Mesothelial cell of epicardium (in vitro differentiated cells): Measurements from ENCODE around the gene RBM10. TPM values are rescaled to one million over a fixed set of nuclear protein-coding genes. Genes with fewer than 3 reads are reported as not detected.

Experiments used
- DNase-seq, 2 experiments: peaks; one replicate each; pipeline ENCODE4 v3.0.0; 2021; ENCODE audit warnings: low spot score in 2 of 2; ENCODE audit not compliant: unreplicated experiment in 2 of 2
- H3K27ac Mint-ChIP-seq: 2 replicates; pipeline ENCODE4 v1.8.0; 2021; ENCODE audit warnings: mixed read lengths
- H3K27me3 Mint-ChIP-seq: 2 replicates; pipeline ENCODE4 v1.8.0; 2021; ENCODE audit warnings: low read depth, mixed read lengths
- H3K36me3 Mint-ChIP-seq: 2 replicates; pipeline ENCODE4 v1.8.0; 2021; ENCODE audit warnings: mixed read lengths
- H3K4me1 Mint-ChIP-seq: 2 replicates; pipeline ENCODE4 v1.8.0; 2021; ENCODE audit warnings: mixed read lengths
- H3K4me3 Mint-ChIP-seq: 2 replicates; pipeline ENCODE4 v1.8.0; 2021; ENCODE audit warnings: mild to moderate bottlenecking, moderate library complexity, mixed read lengths
- H3K9me3 Mint-ChIP-seq: 2 replicates; pipeline ENCODE4 v1.8.0; 2021; ENCODE audit warnings: mixed read lengths
- CTCF ChIP-seq: fragments of 200-600 bp; sonication (generic); IDR thresholded peaks from one replicate; pipeline ENCODE4 v1.5.0; 2021; ENCODE audit warnings: antibody characterized with exemption; ENCODE audit not compliant: unreplicated experiment
- total RNA-seq: library from RNA; stranded (reverse); gene quantifications from 3 replicates; pipeline ENCODE4 v1.2.1, GENCODE V29; 2021

The RBM10 gene
- total RNA-seq, 1 donor from 2014 or later: 58.7 TPM

GRCh38 chrX:47172549-47172948 lies 27.5 kb downstream of the RBM10 start:
- H3K27ac Mint-ChIP-seq: no peak overlapping the region
- H3K9me3 Mint-ChIP-seq: peaks cover 12% of the 10 kb centered on the region
- peaks cover 13% of the 10 kb centered on the region for H3K36me3 Mint-ChIP-seq
- no peak for TF ChIP-seq CTCF
- H3K4me3 Mint-ChIP-seq: no peak overlapping the region
- H3K4me1 Mint-ChIP-seq: no peaks in the 10 kb centered on the region
- DNase-seq: no peak
- H3K27me3 Mint-ChIP-seq: no peaks in the 10 kb centered on the region

GRCh38 chrX:47172971-47173792 lies 28.2 kb downstream of the RBM10 start:
- no peaks in the 10 kb centered on the region for H3K4me1 Mint-ChIP-seq
- peaks cover 17% of the 10 kb centered on the region for H3K36me3 Mint-ChIP-seq
- no peak overlapping the region for H3K27ac Mint-ChIP-seq
- TF ChIP-seq CTCF: no peak
- no peak for DNase-seq
- peaks cover 8% of the 10 kb centered on the region for H3K9me3 Mint-ChIP-seq
- no peak overlapping the region for H3K4me3 Mint-ChIP-seq
- H3K27me3 Mint-ChIP-seq: no peaks in the 10 kb centered on the region

- Mint-ChIP-seq H3K27ac (no peak overlapping the region), H3K27me3 (no peaks in the 10 kb centered on the region), H3K36me3 (peaks cover 17% of the 10 kb centered on the region), H3K4me3 (no peak overlapping the region), H3K9me3 (peaks cover 3% of the 10 kb centered on the region), H3K4me1 (no peaks in the 10 kb centered on the region)
- DNase-seq: no peak
- TF ChIP-seq CTCF: no peak
These were observed 29.4 kb downstream of the RBM10 start for GRCh38 chrX:47174376-47174775.

- Mint-ChIP-seq H3K4me1 (no peaks in the 10 kb centered on the region), H3K9me3 (peaks cover 3% of the 10 kb centered on the region), H3K4me3 (no peak overlapping the region), H3K36me3 (peaks cover 17% of the 10 kb centered on the region), H3K27me3 (no peaks in the 10 kb centered on the region), H3K27ac (no peak overlapping the region)
- no peak for DNase-seq
- no peak for TF ChIP-seq CTCF
These were observed 30.0 kb downstream of the RBM10 start for GRCh38 chrX:47174846-47175587.

- H3K9me3 Mint-ChIP-seq: peaks cover 3% of the 10 kb centered on the region
- peaks cover 17% of the 10 kb centered on the region for H3K36me3 Mint-ChIP-seq
These were observed 30.6 kb downstream of the RBM10 start for GRCh38 chrX:47175588-47175980.

More at GRCh38 chrX:47175588-47175980, 30.6 kb downstream of the RBM10 start:
- Mint-ChIP-seq H3K4me1 (no peaks in the 10 kb centered on the region), H3K4me3 (no peak overlapping the region), H3K27ac (no peak overlapping the region), H3K27me3 (no peaks in the 10 kb centered on the region)
- TF ChIP-seq CTCF: no peak
- no peak for DNase-seq
